Activated T-cell treated with anti-CD3 and anti-CD28 coated beads, Interleukin-2, amount 50 U/mL, for 24 hours (primary cell): ENCODE results near the gene PLAAT4.

Source experiments
- DNase-seq: peaks from one replicate; pipeline ENCODE4 v3.0.0-alpha.2; 2020
- H3K27ac Mint-ChIP-seq: 2 replicates; pipeline ENCODE4 v1.8.0; 2020; ENCODE audit warnings: mild to moderate bottlenecking, mixed read lengths
- H3K27me3 Mint-ChIP-seq: 2 replicates; pipeline ENCODE4 v1.8.0; 2020; ENCODE audit warnings: mixed read lengths
- H3K36me3 Mint-ChIP-seq: 2 replicates; pipeline ENCODE4 v1.8.0; 2020; ENCODE audit warnings: low read depth, mixed read lengths
- H3K4me1 Mint-ChIP-seq: 2 replicates; pipeline ENCODE4 v1.8.0; 2020; ENCODE audit warnings: low read depth, mixed read lengths
- H3K4me3 Mint-ChIP-seq: 2 replicates; pipeline ENCODE4 v1.8.0; 2020; ENCODE audit warnings: mild to moderate bottlenecking, moderate library complexity, mixed read lengths
- H3K9me3 Mint-ChIP-seq: 2 replicates; pipeline ENCODE4 v1.8.0; 2020; ENCODE audit warnings: mixed read lengths

Gene PLAAT4

GRCh38 chr11:63504933-63505586 is 31.5 kb upstream of the PLAAT4 start:
- no peaks in the 10 kb centered on the region for H3K27me3 Mint-ChIP-seq
- no peak overlapping the region for H3K4me3 Mint-ChIP-seq
- peaks cover 3% of the 10 kb centered on the region for H3K36me3 Mint-ChIP-seq
- no peak overlapping the region for H3K27ac Mint-ChIP-seq
- no peak for DNase-seq
- peaks cover 14% of the 10 kb centered on the region for H3K4me1 Mint-ChIP-seq
- H3K9me3 Mint-ChIP-seq: peaks cover 7% of the 10 kb centered on the region

- Mint-ChIP-seq H3K4me3 (no peak within 1 kb of the TSS), H3K36me3 (no peaks in the 10 kb centered on the region), H3K27ac (no peak within 1 kb of the TSS), H3K27me3 (no peaks in the 10 kb centered on the region), H3K4me1 (peaks cover 14% of the 10 kb centered on the region), H3K9me3 (no peaks in the 10 kb centered on the region)
- no peak for DNase-seq
Observed at GRCh38 chr11:63505857-63506528, 30.6 kb upstream of the PLAAT4 start, which contains the start of gene LGALS12. Gene LGALS12, plus strand, starts transcription at chr11:63506084. Its CDS starts 375 bp downstream, at chr11:63506459.

GRCh38 chr11:63506876-63507275 is 29.7 kb upstream of the PLAAT4 start:
- Mint-ChIP-seq H3K27ac (no peak overlapping the region), H3K4me3 (no peak overlapping the region), H3K27me3 (no peaks in the 10 kb centered on the region), H3K36me3 (no peaks in the 10 kb centered on the region), H3K4me1 (peaks cover 14% of the 10 kb centered on the region), H3K9me3 (no peaks in the 10 kb centered on the region)
- no peak for DNase-seq

GRCh38 chr11:63507511-63507910 is 29.1 kb upstream of the PLAAT4 start:
- Mint-ChIP-seq H3K4me1 (peaks cover 9% of the 10 kb centered on the region), H3K27ac (no peak overlapping the region), H3K27me3 (no peaks in the 10 kb centered on the region), H3K4me3 (no peak overlapping the region), H3K9me3 (no peaks in the 10 kb centered on the region), H3K36me3 (no peaks in the 10 kb centered on the region)
- DNase-seq: no peak

- Mint-ChIP-seq H3K36me3 (no peaks in the 10 kb centered on the region), H3K9me3 (no peaks in the 10 kb centered on the region), H3K4me1 (peaks cover 6% of the 10 kb centered on the region), H3K27ac (no peak overlapping the region), H3K4me3 (no peak overlapping the region), H3K27me3 (no peaks in the 10 kb centered on the region)
- DNase-seq: no peak
Observed at GRCh38 chr11:63508009-63508408, 28.6 kb upstream of the PLAAT4 start.

GRCh38 chr11:63508745-63509144 is 27.9 kb upstream of the PLAAT4 start:
- no peaks in the 10 kb centered on the region for H3K9me3 Mint-ChIP-seq
- no peak for DNase-seq
- peaks cover 6% of the 10 kb centered on the region for H3K4me1 Mint-ChIP-seq
- H3K27ac Mint-ChIP-seq: no peak overlapping the region
- no peaks in the 10 kb centered on the region for H3K27me3 Mint-ChIP-seq
- no peaks in the 10 kb centered on the region for H3K36me3 Mint-ChIP-seq
- H3K4me3 Mint-ChIP-seq: no peak overlapping the region

GRCh38 chr11:63510360-63511047 is 26.1 kb upstream of the PLAAT4 start:
- Mint-ChIP-seq H3K36me3 (no peaks in the 10 kb centered on the region), H3K27ac (no peak overlapping the region), H3K4me3 (no peak overlapping the region), H3K4me1 (peaks cover 6% of the 10 kb centered on the region), H3K9me3 (no peaks in the 10 kb centered on the region), H3K27me3 (no peaks in the 10 kb centered on the region)
- no peak for DNase-seq

GRCh38 chr11:63511048-63511748 is 25.4 kb upstream of the PLAAT4 start:
- Mint-ChIP-seq H3K27me3 (no peaks in the 10 kb centered on the region), H3K4me3 (no peak overlapping the region), H3K9me3 (no peaks in the 10 kb centered on the region), H3K4me1 (peaks cover under 1% of the 10 kb centered on the region), H3K36me3 (no peaks in the 10 kb centered on the region), H3K27ac (no peak overlapping the region)
- DNase-seq: no peak

GRCh38 chr11:63512816-63513215 is 23.8 kb upstream of the PLAAT4 start:
- H3K4me3 Mint-ChIP-seq: no peak overlapping the region
- H3K9me3 Mint-ChIP-seq: no peaks in the 10 kb centered on the region
- no peaks in the 10 kb centered on the region for H3K36me3 Mint-ChIP-seq
- H3K27ac Mint-ChIP-seq: no peak overlapping the region
- DNase-seq: no peak
- H3K4me1 Mint-ChIP-seq: no peaks in the 10 kb centered on the region
- H3K27me3 Mint-ChIP-seq: no peaks in the 10 kb centered on the region

- H3K4me1 Mint-ChIP-seq: peaks cover 12% of the 10 kb centered on the region
- no peaks in the 10 kb centered on the region for H3K9me3 Mint-ChIP-seq
- no peak overlapping the region for H3K27ac Mint-ChIP-seq
- no peak for DNase-seq
- no peak overlapping the region for H3K4me3 Mint-ChIP-seq
- H3K36me3 Mint-ChIP-seq: no peaks in the 10 kb centered on the region
- H3K27me3 Mint-ChIP-seq: no peaks in the 10 kb centered on the region
Observed at GRCh38 chr11:63516109-63516508, 20.5 kb upstream of the PLAAT4 start.

GRCh38 chr11:63517156-63517555 is 19.5 kb upstream of the PLAAT4 start:
- Mint-ChIP-seq H3K27me3 (no peaks in the 10 kb centered on the region), H3K4me3 (no peak overlapping the region), H3K9me3 (no peaks in the 10 kb centered on the region), H3K27ac (no peak overlapping the region), H3K36me3 (no peaks in the 10 kb centered on the region), H3K4me1 (peaks cover 12% of the 10 kb centered on the region)
- no peak for DNase-seq

GRCh38 chr11:63518548-63518947 is 18.1 kb upstream of the PLAAT4 start:
- H3K9me3 Mint-ChIP-seq: no peaks in the 10 kb centered on the region
- H3K36me3 Mint-ChIP-seq: no peaks in the 10 kb centered on the region
- H3K4me3 Mint-ChIP-seq: no peak overlapping the region
- H3K27me3 Mint-ChIP-seq: no peaks in the 10 kb centered on the region
- peaks cover 13% of the 10 kb centered on the region for H3K4me1 Mint-ChIP-seq
- no peak for DNase-seq
- H3K27ac Mint-ChIP-seq: peak overlapping the region; percentile 66

GRCh38 chr11:63520606-63521170 is 15.9 kb upstream of the PLAAT4 start:
- no peak overlapping the region for H3K27ac Mint-ChIP-seq

GRCh38 chr11:63521896-63522295 is 14.7 kb upstream of the PLAAT4 start:
- Mint-ChIP-seq H3K27ac (no peak overlapping the region), H3K4me1 (peaks cover 14% of the 10 kb centered on the region), H3K4me3 (no peak overlapping the region), H3K9me3 (peaks cover 2% of the 10 kb centered on the region), H3K36me3 (no peaks in the 10 kb centered on the region), H3K27me3 (no peaks in the 10 kb centered on the region)
- DNase-seq: no peak

More at GRCh38 chr11:63520606-63521170, 15.9 kb upstream of the PLAAT4 start:
- Mint-ChIP-seq H3K27me3 (no peaks in the 10 kb centered on the region), H3K4me1 (peaks cover 14% of the 10 kb centered on the region), H3K9me3 (peaks cover 2% of the 10 kb centered on the region), H3K4me3 (no peak overlapping the region), H3K36me3 (no peaks in the 10 kb centered on the region)
- no peak for DNase-seq
